GM10266 (cell line): ENCODE data around the gene SEMA6A.

Source experiments
- DNase-seq: peaks from one replicate; pipeline ENCODE4 v3.0.0; 2012; ENCODE audit errors: extremely low spot score
- CTCF ChIP-seq: IDR thresholded peaks from 2 replicates; pipeline ENCODE4 v1.5.1; 2012; ENCODE audit warnings: mild to moderate bottlenecking, low read depth; ENCODE audit not compliant: control insufficient read depth, insufficient read depth; ENCODE audit errors: missing control alignments

Gene SEMA6A

GRCh38 chr5:116424258-116424615, 150.4 kb downstream of the SEMA6A start:
- DNase-seq = no peak
- TF ChIP-seq CTCF = no peak

GRCh38 chr5:116423587-116424257, 150.9 kb downstream of the SEMA6A start:
- DNase-seq = no peak
- no peak for TF ChIP-seq CTCF

- no peak for TF ChIP-seq CTCF
Observed at GRCh38 chr5:116423141-116423540, 151.5 kb downstream of the SEMA6A start.

GRCh38 chr5:116421080-116421629, 153.5 kb downstream of the SEMA6A start:
- no peak for DNase-seq

More at GRCh38 chr5:116423141-116423540, 151.5 kb downstream of the SEMA6A start:
- DNase-seq = no peak

GRCh38 chr5:116420540-116420939, 154.1 kb downstream of the SEMA6A start:
- DNase-seq = no peak
- no peak for TF ChIP-seq CTCF

More at GRCh38 chr5:116421080-116421629, 153.5 kb downstream of the SEMA6A start:
- TF ChIP-seq CTCF = no peak

- no peak for DNase-seq
- no peak for TF ChIP-seq CTCF
Observed at GRCh38 chr5:116419258-116419657, 155.4 kb downstream of the SEMA6A start.

GRCh38 chr5:116418774-116419173, 155.8 kb downstream of the SEMA6A start:
- no peak for TF ChIP-seq CTCF
- DNase-seq = no peak
